Endothelial cell of umbilical vein (primary cell): ENCODE measurements around the gene PDK4. TPM values are rescaled to one million over a fixed set of nuclear protein-coding genes. Genes with fewer than 3 reads are reported as not detected.

Experiments
- BruUV-seq: library from RNA; stranded (reverse); fragments of 400-500 nt; replicated peaks from 2 replicates; lab custom pipeline; 2021; lab: Mats Ljungman, UMichigan
- CTCF ChIA-PET: fragments of 300-600, 350-600 bp; sonication (Branson Sonifier 250); formaldehyde crosslinking; loops from one replicate; lab custom pipeline; 2021; ENCODE audit warnings: antibody characterized with exemption, inconsistent platforms; lab: Charles Lee
- POLR2A ChIA-PET: fragments of 300-600, 350-600 bp; sonication (Branson Sonifier 250); formaldehyde crosslinking; loops from one replicate; lab custom pipeline; 2021; ENCODE audit warnings: antibody characterized with exemption, inconsistent platforms; lab: Charles Lee
- DNase-seq: peaks from one replicate; pipeline ENCODE4 v3.0.0-alpha.2; 2011; ENCODE audit warnings: low read depth, low spot score
- FAIRE-seq: peaks from 2 replicates; lab custom pipeline; 2011; peaks lifted over from hg19 to GRCh38; lab: Jason Lieb, UNC
- H2AFZ ChIP-seq: 2 replicates; pipeline ENCODE4 v1.6.0; 2012; ENCODE audit warnings: low read depth, low read length, control low read depth, inconsistent platforms
- H3K27ac ChIP-seq: 2 replicates; pipeline ENCODE4 v1.5.1; 2011; ENCODE audit warnings: low read depth, mild to moderate bottlenecking, control low read depth, low read length, moderate library complexity; ENCODE audit not compliant: insufficient read depth
- H3K27me3 ChIP-seq, 2 experiments: 2 replicates each; pipeline versions ENCODE4 v1.6.0 to v1.6.1; 2011; ENCODE audit warnings: low read length in 2 of 2, mixed read lengths in 1 of 2; ENCODE audit not compliant: control insufficient read depth in 2 of 2, insufficient read depth in 2 of 2
- H3K36me3 ChIP-seq, 2 experiments: 2 replicates in 1 of 2; 3 replicates in 1 of 2; pipeline ENCODE4 v1.5.1; 2011; ENCODE audit warnings: low read length in 2 of 2, mild to moderate bottlenecking in 1 of 2, moderate library complexity in 1 of 2; ENCODE audit not compliant: control insufficient read depth in 2 of 2, insufficient read depth in 2 of 2; ENCODE audit errors: extremely low read depth in 1 of 2
- H3K4me1 ChIP-seq: 3 replicates; pipeline ENCODE4 v1.5.1; 2011; ENCODE audit warnings: mild to moderate bottlenecking, low read length; ENCODE audit not compliant: control insufficient read depth, insufficient read depth; ENCODE audit errors: extremely low read depth
- H3K4me2 ChIP-seq: 2 replicates; pipeline ENCODE4 v1.6.1; 2011; ENCODE audit warnings: low read length, control low read depth, mixed read lengths; ENCODE audit not compliant: insufficient read depth
- H3K4me3 ChIP-seq, 3 experiments: fragments of 200-600 bp in 1 of 3; sonication (generic), shearing (Covaris generic) in 1 of 3; replicated peaks in 1 of 3; 2 replicates each; pipeline ENCODE4 v1.5.1; 2011 to 2016; ENCODE audit warnings: control low read depth in 3 of 3, low read length in 3 of 3, mild to moderate bottlenecking in 2 of 3, inconsistent platforms in 1 of 3, low read depth in 1 of 3, moderate library complexity in 1 of 3; ENCODE audit not compliant: insufficient read depth in 1 of 3
- H3K79me2 ChIP-seq: 2 replicates; pipeline ENCODE4 v1.6.0; 2012; ENCODE audit warnings: low read length, inconsistent platforms; ENCODE audit not compliant: control insufficient read depth, insufficient read depth
- H3K9ac ChIP-seq: replicated peaks from 2 replicates; pipeline ENCODE3; 2011; ENCODE audit warnings: low read length, control low read depth; ENCODE audit not compliant: insufficient read depth; ENCODE audit errors: extremely low read depth
- H3K9me1 ChIP-seq: replicated peaks from 3 replicates; pipeline ENCODE4 v1.6.0; 2011; ENCODE audit warnings: mild to moderate bottlenecking, low read length; ENCODE audit not compliant: control insufficient read depth, insufficient read depth; ENCODE audit errors: extremely low read depth
- H3K9me3 ChIP-seq: replicated peaks from 2 replicates; pipeline ENCODE4 v1.5.1; 2012; ENCODE audit warnings: low read length, inconsistent platforms; ENCODE audit not compliant: control insufficient read depth, insufficient read depth
- H4K20me1 ChIP-seq: replicated peaks from 2 replicates; pipeline ENCODE3; 2011; ENCODE audit warnings: mild to moderate bottlenecking, low read length; ENCODE audit not compliant: control insufficient read depth, insufficient read depth; ENCODE audit errors: extremely low read depth
- CTCF ChIP-seq, 2 donors: IDR thresholded peaks; 1 replicate in 1 of 2; 2 replicates in 1 of 2; pipeline ENCODE4 v1.5.1; 2011; ENCODE audit warnings: low read length in 2 of 2, mild to moderate bottlenecking in 2 of 2, moderate library complexity in 2 of 2, control low read depth in 1 of 2, inconsistent platforms in 1 of 2, low read depth in 1 of 2; ENCODE audit not compliant: insufficient read depth in 1 of 2; ENCODE audit errors: extremely low read depth in 1 of 2
- GATA2 ChIP-seq: IDR thresholded peaks from 2 replicates; pipeline ENCODE4 v1.7.0; 2011; ENCODE audit warnings: low read depth, mild to moderate bottlenecking, moderate library complexity, mixed read lengths, low read length; ENCODE audit not compliant: insufficient read length, insufficient read depth
- MAX ChIP-seq: IDR thresholded peaks from 2 replicates; pipeline ENCODE4 v1.6.1; 2011; ENCODE audit not compliant: insufficient read depth, insufficient read length
- MYC ChIP-seq: IDR thresholded peaks from one replicate; pipeline ENCODE4 v1.6.1; 2011; ENCODE audit warnings: mild to moderate bottlenecking, low read depth, low read length
- dilution Hi-C: fragments of 300-500 bp; cut with MboI; formaldehyde crosslinking; loops from one replicate; pipeline ENCODE4 v1.15.0; 2019; ENCODE audit warnings: low sequenced_read_pairs; ENCODE audit not compliant: extremely low pct_ligation_motif_present
- intact Hi-C: fragments of 100-400 bp; cut with micrococcal nuclease; formaldehyde crosslinking; loops from one replicate; pipeline ENCODE4 v1.10.0; 2022
- polyA plus RNA-seq, 4 experiments: library from polyadenylated mRNA; depleted of rRNA in 3 of 4; stranded (reverse) in 3 of 4; unstranded in 1 of 4; fragments of >200 nt; gene quantifications; 2 replicates each; pipeline versions ENCODE4 v1.2.1 to v1.2.3, GENCODE V29; 2011 to 2012; ENCODE audit warnings: missing spikeins in 1 of 4
- total RNA-seq: library from RNA; stranded (reverse); gene quantifications from 2 replicates; pipeline ENCODE4 v1.2.3, GENCODE V29; 2021

PDK4 gene
- total and polyA plus RNA-seq, 2 donors (not counting 3 experiments of a cell fraction or from before 2014, with no cell fraction given) = 0.75 to 2.5 TPM

GRCh38 chr7:95550546-95550945, 45.8 kb downstream of the PDK4 start:
- H3K4me2 ChIP-seq = no peak overlapping the region
- intact Hi-C loops = no loop called here

More at GRCh38 chr7:95550546-95550945, 45.8 kb downstream of the PDK4 start:
- Histone ChIP-seq H2AFZ (peak overlapping the region; percentile 13), H3K4me3 (no peak overlapping the region), H3K9me1 (no peaks in the 10 kb centered on the region), H3K36me3 (no peaks in the 10 kb centered on the region), H3K9ac (no peak overlapping the region), H3K4me1 (peaks cover 11% of the 10 kb centered on the region), H3K79me2 (no peaks in the 10 kb centered on the region), H3K27me3 (no peaks in the 10 kb centered on the region), H3K27ac (no peak overlapping the region), H4K20me1 (no peaks in the 10 kb centered on the region), H3K9me3 (no peaks in the 10 kb centered on the region)
- FAIRE-seq (no peak), DNase-seq (no peak)
- TF ChIP-seq CTCF (IDR thresholded peaks at IDR 0.05; ENCODE audit: extremely low read depth in 1 of 2, insufficient read depth in 1 of 2, low read depth in 1 of 2, low read length in 2 of 2) (no peak), MAX (no peak), GATA2 (no peak), MYC (no peak)
- dilution Hi-C loops = no loop called here
- BruUV-seq = no TSS peak
- ChIA-PET CTCF (interaction anchor here (1.2 to 2.5 kb wide), 4 partner anchors 22 to 141 kb away, joined by 3 to 8 read pairs (median 4); no protein-coding TSS in a partner anchor), POLR2A (no interaction called here)
